Testis (tissue), 2 donors: ENCODE results near the gene COL5A1.

Experiments
- CTCF ChIP-seq, 3 experiments: fragments of 450-650 bp in 2 of 3; fragments of 200-600 bp in 1 of 3; sonication (generic) in 1 of 3; IDR thresholded peaks; one replicate each; pipeline ENCODE4 v1.5.1; 2016 to 2019; ENCODE audit warnings: antibody characterized with exemption in 3 of 3, mild to moderate bottlenecking in 2 of 3, moderate library complexity in 1 of 3
- POLR2A ChIP-seq: fragments of 450-650 bp; IDR thresholded peaks from one replicate; pipeline ENCODE4 v1.6.1; 2017; ENCODE audit warnings: antibody characterized with exemption, mild to moderate bottlenecking, moderate library complexity

- TF ChIP-seq CTCF (IDR thresholded peaks at IDR 0.05), result no peak
- no peak for TF ChIP-seq POLR2A
These were observed 6.9 kb upstream of the COL5A1 start for GRCh38 chr9:134634667-134635230.
